Forelimb muscle (tissue), 1 donor: ENCODE results near the gene CADPS2. TPM values are rescaled to one million over a fixed set of nuclear protein-coding genes. Genes with fewer than 3 reads are reported as not detected.

Experiments used
- DNase-seq: peaks from one replicate; pipeline ENCODE4 v3.0.0-alpha.2; 2013; ENCODE audit warnings: low read depth
- polyA plus RNA-seq: library from polyadenylated mRNA; unstranded; fragments of 120-200 nt; gene quantifications from one replicate; pipeline ENCODE4 v1.2.1, GENCODE V29; 2013; ENCODE audit not compliant: insufficient read length

The CADPS2 gene
- polyA plus RNA-seq, 1 donor, result 3.9 TPM

- no peak for DNase-seq
These were observed 280.3 kb downstream of the CADPS2 start for GRCh38 chr7:122605929-122606328.

GRCh38 chr7:122604251-122604650 lies 282.0 kb downstream of the CADPS2 start:
- no peak for DNase-seq

GRCh38 chr7:122602800-122603199 lies 283.5 kb downstream of the CADPS2 start:
- no peak for DNase-seq

GRCh38 chr7:122600630-122601029 lies 285.6 kb downstream of the CADPS2 start:
- no peak for DNase-seq

- no peak for DNase-seq
These were observed 286.2 kb downstream of the CADPS2 start for GRCh38 chr7:122600042-122600441.

GRCh38 chr7:122597277-122597676 lies 289.0 kb downstream of the CADPS2 start:
- no peak for DNase-seq

- no peak for DNase-seq
These were observed 290.4 kb downstream of the CADPS2 start for GRCh38 chr7:122595885-122596284.

GRCh38 chr7:122588621-122589020 lies 297.6 kb downstream of the CADPS2 start:
- DNase-seq, result no peak

GRCh38 chr7:122584676-122585251 lies 301.5 kb downstream of the CADPS2 start:
- DNase-seq, result no peak

GRCh38 chr7:122578350-122578749 lies 307.9 kb downstream of the CADPS2 start:
- no peak for DNase-seq

GRCh38 chr7:122577449-122578003 lies 308.7 kb downstream of the CADPS2 start:
- DNase-seq, result no peak

- no peak for DNase-seq
These were observed 313.6 kb downstream of the CADPS2 start for GRCh38 chr7:122572706-122573105.

- no peak for DNase-seq
These were observed 324.9 kb downstream of the CADPS2 start for GRCh38 chr7:122561326-122561725.

GRCh38 chr7:122556873-122557542 lies 329.3 kb downstream of the CADPS2 start:
- no peak for DNase-seq

- no peak for DNase-seq
These were observed 330.0 kb downstream of the CADPS2 start for GRCh38 chr7:122556219-122556618.

- no peak for DNase-seq
These were observed 332.5 kb downstream of the CADPS2 start for GRCh38 chr7:122553761-122554160.

GRCh38 chr7:122552769-122553168 lies 333.5 kb downstream of the CADPS2 start:
- no peak for DNase-seq

- no peak for DNase-seq
These were observed 335.7 kb downstream of the CADPS2 start for GRCh38 chr7:122550545-122550944.

- DNase-seq, result no peak
These were observed 336.7 kb downstream of the CADPS2 start for GRCh38 chr7:122549578-122549977.

GRCh38 chr7:122546496-122546895 lies 339.8 kb downstream of the CADPS2 start:
- no peak for DNase-seq

- no peak for DNase-seq
These were observed 341.8 kb downstream of the CADPS2 start for GRCh38 chr7:122544463-122544862.

- DNase-seq, result no peak
These were observed 342.4 kb downstream of the CADPS2 start for GRCh38 chr7:122543891-122544290.

GRCh38 chr7:122543166-122543565 lies 343.1 kb downstream of the CADPS2 start:
- no peak for DNase-seq
